ENCODE results near the gene ADGRB3. TPM values are rescaled to one million over a fixed set of nuclear protein-coding genes. Genes with fewer than 3 reads are reported as not detected.

ADGRB3 gene
- total RNA-seq, 1 donor from 2014 or later, result 2.7 TPM

DNA sequence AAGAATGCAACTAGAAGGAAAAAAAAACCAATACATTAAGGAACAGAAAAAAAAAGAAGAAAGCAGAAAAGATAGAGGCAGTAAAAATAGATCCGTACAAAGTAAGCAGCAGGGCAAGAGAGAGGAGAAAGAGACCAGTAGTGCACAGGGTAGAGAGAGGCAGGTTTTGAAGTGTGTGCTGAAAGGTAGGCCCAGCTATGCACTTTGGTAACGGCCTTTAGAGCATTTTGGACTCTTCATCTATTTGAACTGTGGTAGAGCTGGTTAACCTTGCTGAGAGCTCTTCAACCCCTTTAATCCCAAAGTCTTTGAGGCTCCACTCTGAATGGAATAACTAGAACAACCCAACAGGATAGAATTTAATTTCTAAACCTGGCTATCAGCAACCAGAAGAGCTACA lies 45.2 kb downstream of the ADGRB3 start:
- intact Hi-C loops (cut with DNase I), result no loop called here
- Histone ChIP-seq H3K36me3 (no peaks in the 10 kb centered on the region), H3K27me3 (no peaks in the 10 kb centered on the region), H3K9me3 (no peaks in the 10 kb centered on the region), H3K4me1 (no peaks in the 10 kb centered on the region), H3K27ac (no peak overlapping the region), H3K4me3 (no peak overlapping the region)
- TF ChIP-seq POLR2A (IDR thresholded peaks at IDR 0.05), result no peak
- no peak for TF ChIP-seq POLR2AphosphoS5 (IDR thresholded peaks at IDR 0.05; ENCODE audit: insufficient read depth in 1 of 2, low read depth in 1 of 2)
- TF ChIP-seq, protein P1, sequence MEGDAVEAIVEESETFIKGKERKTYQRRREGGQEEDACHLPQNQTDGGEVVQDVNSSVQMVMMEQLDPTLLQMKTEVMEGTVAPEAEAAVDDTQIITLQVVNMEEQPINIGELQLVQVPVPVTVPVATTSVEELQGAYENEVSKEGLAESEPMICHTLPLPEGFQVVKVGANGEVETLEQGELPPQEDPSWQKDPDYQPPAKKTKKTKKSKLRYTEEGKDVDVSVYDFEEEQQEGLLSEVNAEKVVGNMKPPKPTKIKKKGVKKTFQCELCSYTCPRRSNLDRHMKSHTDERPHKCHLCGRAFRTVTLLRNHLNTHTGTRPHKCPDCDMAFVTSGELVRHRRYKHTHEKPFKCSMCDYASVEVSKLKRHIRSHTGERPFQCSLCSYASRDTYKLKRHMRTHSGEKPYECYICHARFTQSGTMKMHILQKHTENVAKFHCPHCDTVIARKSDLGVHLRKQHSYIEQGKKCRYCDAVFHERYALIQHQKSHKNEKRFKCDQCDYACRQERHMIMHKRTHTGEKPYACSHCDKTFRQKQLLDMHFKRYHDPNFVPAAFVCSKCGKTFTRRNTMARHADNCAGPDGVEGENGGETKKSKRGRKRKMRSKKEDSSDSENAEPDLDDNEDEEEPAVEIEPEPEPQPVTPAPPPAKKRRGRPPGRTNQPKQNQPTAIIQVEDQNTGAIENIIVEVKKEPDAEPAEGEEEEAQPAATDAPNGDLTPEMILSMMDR (IDR thresholded peaks at IDR 0.05), result no peak
- no peak for DNase-seq (ENCODE audit: extremely low spot score in 2 of 2)

DNA sequence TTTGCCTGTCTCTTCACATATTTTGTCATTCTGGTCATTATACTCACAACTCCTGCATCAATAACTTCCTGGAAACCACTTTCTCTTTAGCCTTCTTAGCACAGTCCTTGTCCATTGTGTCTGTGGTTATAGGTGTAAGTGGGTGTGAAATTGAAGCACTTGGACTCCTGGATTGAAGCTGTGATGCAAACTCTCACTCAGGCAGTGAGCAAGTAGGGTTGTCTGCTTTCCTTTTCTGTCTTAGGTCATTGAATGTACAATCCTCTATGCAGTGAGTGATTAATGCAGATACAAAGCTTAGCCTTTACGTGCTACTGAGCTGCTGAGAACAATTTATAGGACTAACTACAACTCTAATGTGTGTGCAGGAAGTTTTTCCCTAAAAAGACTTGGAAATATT lies 54.8 kb downstream of the ADGRB3 start:
- Histone ChIP-seq H3K4me3 (no peak overlapping the region), H3K4me1 (no peaks in the 10 kb centered on the region), H3K36me3 (no peaks in the 10 kb centered on the region), H3K27me3 (no peaks in the 10 kb centered on the region), H3K27ac (no peak overlapping the region), H3K9me3 (no peaks in the 10 kb centered on the region)
- TF ChIP-seq POLR2A (IDR thresholded peaks at IDR 0.05) (no peak), POLR2AphosphoS5 (IDR thresholded peaks at IDR 0.05; ENCODE audit: insufficient read depth in 1 of 2, low read depth in 1 of 2) (no peak)
- TF ChIP-seq, protein P1 (IDR thresholded peaks at IDR 0.05), result no peak
- intact Hi-C loops (cut with DNase I), result no loop called here
- no peak for DNase-seq (ENCODE audit: extremely low spot score in 2 of 2)

DNA sequence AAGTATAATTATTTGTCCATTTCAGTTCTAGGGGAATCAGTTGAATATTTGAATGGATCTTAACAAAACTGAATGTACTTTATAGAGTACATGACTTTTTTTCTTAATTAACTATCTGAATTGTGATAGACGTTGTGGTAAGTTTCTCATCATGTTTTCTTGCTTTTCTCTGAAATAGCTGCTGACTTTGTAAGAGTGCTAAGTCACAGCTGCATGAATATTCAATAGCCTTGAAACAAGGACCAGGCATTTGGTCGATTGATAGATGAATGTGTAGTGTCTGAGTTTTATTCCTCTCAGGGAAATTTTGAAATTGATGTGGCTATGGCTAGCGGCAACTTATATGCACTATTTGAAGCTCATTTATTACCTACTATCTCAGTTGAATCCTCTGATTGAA lies 56.0 kb downstream of the ADGRB3 start:
- no peaks in the 10 kb centered on the region for H3K27me3 ChIP-seq
- DNase-seq (ENCODE audit: extremely low spot score in 2 of 2), result no peak
- H3K27ac ChIP-seq, result no peak overlapping the region
- no peaks in the 10 kb centered on the region for H3K36me3 ChIP-seq
- H3K4me3 ChIP-seq, result no peak overlapping the region
- TF ChIP-seq POLR2A (IDR thresholded peaks at IDR 0.05), result no peak
- TF ChIP-seq, protein P1 (IDR thresholded peaks at IDR 0.05), result no peak
- no peak for TF ChIP-seq POLR2AphosphoS5 (IDR thresholded peaks at IDR 0.05; ENCODE audit: insufficient read depth in 1 of 2, low read depth in 1 of 2)
- intact Hi-C loops (cut with DNase I), result no loop called here
- H3K4me1 ChIP-seq, result no peaks in the 10 kb centered on the region
- H3K9me3 ChIP-seq, result no peaks in the 10 kb centered on the region

DNA sequence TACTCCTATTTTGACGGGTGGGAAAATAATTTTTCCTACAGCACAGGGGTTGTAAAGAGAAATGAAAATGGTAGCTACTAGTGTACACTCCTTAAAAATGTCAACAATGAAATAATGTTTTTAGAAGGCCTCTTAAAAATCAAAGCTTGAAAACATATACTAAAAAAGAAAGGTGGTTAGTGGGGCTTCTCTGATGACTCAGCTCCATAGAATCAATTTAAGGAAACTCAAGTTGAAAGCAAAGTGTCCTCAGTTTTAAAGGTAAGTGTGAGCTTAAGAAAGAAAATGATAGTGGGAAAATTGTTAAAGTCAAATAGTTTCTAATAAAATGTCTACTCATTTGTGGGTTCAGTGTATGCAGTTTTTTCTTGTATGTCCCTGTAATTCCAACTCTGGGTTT lies 58.2 kb downstream of the ADGRB3 start:
- no peaks in the 10 kb centered on the region for H3K4me1 ChIP-seq
- H3K27ac ChIP-seq, result no peak overlapping the region
- no peak overlapping the region for H3K4me3 ChIP-seq
- TF ChIP-seq POLR2A (IDR thresholded peaks at IDR 0.05), result no peak
- TF ChIP-seq POLR2AphosphoS5 (IDR thresholded peaks at IDR 0.05; ENCODE audit: insufficient read depth in 1 of 2, low read depth in 1 of 2), result no peak
- TF ChIP-seq, protein P1 (IDR thresholded peaks at IDR 0.05), result no peak
- H3K27me3 ChIP-seq, result no peaks in the 10 kb centered on the region
- intact Hi-C loops (cut with DNase I), result no loop called here
- no peak for DNase-seq (ENCODE audit: extremely low spot score in 2 of 2)
- no peaks in the 10 kb centered on the region for H3K36me3 ChIP-seq
- H3K9me3 ChIP-seq, result no peaks in the 10 kb centered on the region

DNA sequence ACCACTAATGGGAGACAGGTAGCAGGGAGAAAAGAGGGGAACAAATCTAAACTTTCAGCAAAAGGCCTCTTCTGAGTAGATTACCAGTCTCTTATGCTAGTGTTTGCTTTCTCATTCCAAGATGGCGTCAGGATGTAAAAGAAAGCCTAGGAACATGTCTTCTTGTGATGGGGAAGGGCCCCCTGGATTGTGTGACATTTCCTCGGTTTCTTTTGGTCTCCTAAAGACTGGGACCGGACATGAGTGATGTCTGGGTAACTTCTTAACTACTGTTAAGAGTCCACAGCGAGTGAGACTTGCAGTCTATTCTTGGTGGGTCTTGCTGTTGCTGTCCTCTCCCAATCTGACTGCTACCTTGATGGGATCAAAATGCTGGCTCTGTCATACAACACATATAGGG lies 60.3 kb downstream of the ADGRB3 start:
- no peak for DNase-seq (ENCODE audit: extremely low spot score in 2 of 2)
- H3K27me3 ChIP-seq, result no peaks in the 10 kb centered on the region
- no peak overlapping the region for H3K4me3 ChIP-seq
- TF ChIP-seq POLR2AphosphoS5 (IDR thresholded peaks at IDR 0.05; ENCODE audit: insufficient read depth in 1 of 2, low read depth in 1 of 2) (no peak), POLR2A (IDR thresholded peaks at IDR 0.05) (no peak)
- TF ChIP-seq, protein P1 (IDR thresholded peaks at IDR 0.05), result no peak
- intact Hi-C loops (cut with DNase I), result no loop called here
- H3K27ac ChIP-seq, result no peak overlapping the region
- no peaks in the 10 kb centered on the region for H3K9me3 ChIP-seq
- no peaks in the 10 kb centered on the region for H3K4me1 ChIP-seq
- H3K36me3 ChIP-seq, result no peaks in the 10 kb centered on the region
